Measurements from ENCODE around the gene MNAT1. TPM values are rescaled to one million over a fixed set of nuclear protein-coding genes. Genes with fewer than 3 reads are reported as not detected.

Gene MNAT1
- total and polyA plus RNA-seq, 9 of the 15 experiments (the other 6 are each of a cell fraction or from before 2014, with no cell fraction given), result 37.8 to 83.3 (median 60.4) TPM

- no peak for TF ChIP-seq SAP30 (IDR thresholded peaks at IDR 0.05; ENCODE audit: borderline replicate concordance, insufficient read depth, low read depth, low read length, poor library complexity, severe bottlenecking)
- no peak for TF ChIP-seq KAT7 (CRISPR knock-in tag; IDR thresholded peaks at IDR 0.05; ENCODE audit: borderline replicate concordance)
- TF ChIP-seq RBFOX2 (IDR thresholded peaks at IDR 0.05; ENCODE audit: low read depth, low read length), result no peak
- TF ChIP-seq ADNP (tag; IDR thresholded peaks at IDR 0.05), result no peak
- TF ChIP-seq USF2 (CRISPR knock-in tag; IDR thresholded peaks at IDR 0.05), result no peak
- TF ChIP-seq COPS2 (conservative IDR thresholded peaks at IDR 0.05), result no peak
- no peak for TF ChIP-seq THAP7 (CRISPR knock-in tag; IDR thresholded peaks at IDR 0.05)
- no peak for TF ChIP-seq ZNF12 (CRISPR knock-in tag; IDR thresholded peaks at IDR 0.05)
- TF ChIP-seq AFF1 (IDR thresholded peaks at IDR 0.05; ENCODE audit: low read depth in 1 of 2, partially characterized antibody in 2 of 2), result no peak
- TF ChIP-seq ELF4 (CRISPR knock-in tag; IDR thresholded peaks at IDR 0.05), result no peak
- no peak for TF ChIP-seq HNRNPH1 (optimal IDR thresholded peaks at IDR 0.05; ENCODE audit: low read depth, low read length)
- no peak for TF ChIP-seq E2F6 (IDR thresholded peaks at IDR 0.05; ENCODE audit: borderline replicate concordance in 1 of 2, extremely low read depth in 1 of 2, insufficient read depth in 1 of 2, insufficient read length in 1 of 2, low read depth in 1 of 2, low read length in 1 of 2, poor library complexity in 1 of 2, severe bottlenecking in 1 of 2)
Observed at GRCh38 chr14:60935319-60935718, 200.8 kb downstream of the MNAT1 start (continued).

Measured in K562 (cell line).